Omental fat pad (tissue), 4 donors: ENCODE measurements around the gene MRPS9. TPM values are rescaled to one million over a fixed set of nuclear protein-coding genes. Genes with fewer than 3 reads are reported as not detected.

ENCODE experiments used
- ATAC-seq: fragments of 150-250 bp; one replicate; pipeline ENCODE4 v1.9.1; 2016; ENCODE audit warnings: mild to moderate bottlenecking, moderate library complexity; ENCODE audit not compliant: low FRiP score
- DNase-seq: peaks from one replicate; pipeline ENCODE4 v3.0.0-alpha.2; 2019; ENCODE audit warnings: low spot score
- CTCF ChIP-seq, 3 donors: fragments of 450-650 bp; IDR thresholded peaks; one replicate each; pipeline ENCODE4 v1.5.1; 2016 to 2017; ENCODE audit warnings: antibody characterized with exemption in 3 of 3, mild to moderate bottlenecking in 3 of 3, moderate library complexity in 2 of 3
- total RNA-seq, 4 donors: library from RNA; depleted of rRNA; stranded (reverse); fragments of >200 nt; gene quantifications; one replicate each; pipeline ENCODE4 v1.1.0, GENCODE V29; 2016

Gene MRPS9
- total RNA-seq, result 10 to 100 TPM; 10.4 to 13.7 (median 12.7) TPM

- ATAC-seq (peak; percentile 100), DNase-seq (peak; percentile 80)
- TF ChIP-seq CTCF (IDR thresholded peaks at IDR 0.05), result no peak
Measured at GRCh38 chr2:105037572-105038382, at the start of gene MRPS9. MRPS9 (plus strand) TSS chr2:105038069; CDS start chr2:105038093, 24 bp downstream.

DNA sequence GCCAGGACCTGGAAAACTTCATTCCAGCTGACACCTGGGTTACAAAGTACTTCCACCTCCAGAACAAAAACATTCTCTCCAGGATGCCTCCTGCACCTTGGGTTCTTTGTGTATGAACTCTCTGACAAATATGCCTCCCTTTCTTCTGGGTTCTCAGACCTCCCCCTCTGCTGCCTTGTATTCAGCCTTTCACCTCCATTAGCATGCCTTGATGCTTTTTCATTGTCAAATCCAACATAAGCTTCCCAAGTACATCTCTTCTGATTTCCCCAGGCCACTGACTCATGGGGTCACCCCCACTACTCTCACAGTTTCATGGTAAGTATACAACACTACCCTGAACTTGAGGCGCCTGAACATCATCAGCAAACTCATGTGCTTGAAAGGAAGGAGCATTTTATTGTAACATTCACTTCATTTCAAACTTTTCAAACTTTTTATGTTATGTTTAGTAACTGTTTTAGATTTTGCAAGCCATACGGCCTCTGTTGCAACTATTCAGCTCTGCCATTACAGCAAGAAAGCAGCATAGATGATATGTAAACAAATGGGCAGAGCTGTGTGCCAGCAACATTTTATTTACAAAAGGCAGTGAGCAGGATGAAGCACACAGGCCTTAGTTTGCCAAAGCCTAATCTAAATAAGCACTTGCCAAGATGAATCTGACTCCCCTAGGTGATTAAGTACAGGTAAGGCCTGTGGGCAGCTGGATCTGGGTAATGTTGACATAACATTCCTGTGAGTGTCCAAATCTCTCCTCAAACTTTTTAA is 32.5 kb upstream of the MRPS9 start:
- DNase-seq (no peak), ATAC-seq (peak; percentile 41)
- no peak for TF ChIP-seq CTCF (IDR thresholded peaks at IDR 0.05)

DNA sequence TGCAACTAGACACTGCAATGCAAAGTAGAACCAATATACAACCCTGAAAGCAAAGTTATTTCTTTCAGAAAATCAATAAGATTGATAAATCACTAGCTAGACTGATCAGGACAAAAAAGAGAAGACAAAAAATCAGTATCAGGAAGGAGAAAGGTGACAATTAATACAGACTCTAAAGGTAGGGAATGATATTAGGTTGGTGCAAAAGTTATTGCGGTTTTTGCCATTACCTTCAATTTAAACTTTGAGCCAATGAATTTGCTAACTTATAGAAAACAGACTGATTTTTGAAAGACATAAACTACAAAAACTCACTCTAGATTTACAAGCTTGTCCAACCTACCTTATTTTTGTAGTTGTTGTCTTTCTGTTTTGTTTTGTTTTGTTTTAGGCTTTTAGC is 30.5 kb upstream of the MRPS9 start:
- no peak for TF ChIP-seq CTCF (IDR thresholded peaks at IDR 0.05)
- DNase-seq, result no peak
- ATAC-seq, result no peak

DNA sequence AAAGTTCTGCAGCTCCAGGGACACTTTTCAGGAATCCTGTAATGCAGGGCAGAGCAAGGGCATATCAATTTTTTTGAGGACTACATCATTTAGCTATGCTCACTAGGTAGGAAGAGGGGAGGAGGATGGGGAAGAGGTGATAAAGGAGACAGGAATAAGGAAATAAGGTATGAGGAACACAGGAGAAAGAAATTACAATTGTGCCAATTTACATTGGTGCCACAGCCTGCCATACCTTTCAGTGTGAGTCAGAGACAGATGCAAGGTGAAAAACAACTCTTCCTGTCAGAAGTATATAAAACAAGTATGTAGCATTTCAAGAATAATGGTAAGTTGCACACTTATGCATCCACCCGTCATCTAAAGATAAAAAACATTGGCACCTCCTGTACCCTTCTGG is 5.4 kb upstream of the MRPS9 start:
- no peak for ATAC-seq
- DNase-seq, result no peak
- no peak for TF ChIP-seq CTCF (IDR thresholded peaks at IDR 0.05)

GRCh38 chr2:105034170-105034569 is 3.7 kb upstream of the MRPS9 start:
- DNase-seq, result no peak
- no peak for ATAC-seq
- TF ChIP-seq CTCF (IDR thresholded peaks at IDR 0.05), result no peak

- no peak for TF ChIP-seq CTCF (IDR thresholded peaks at IDR 0.05)
- no peak for ATAC-seq
Measured at GRCh38 chr2:105038383-105039061, 653 bp downstream of the MRPS9 start.

More at GRCh38 chr2:105038383-105039061, 653 bp downstream of the MRPS9 start:
- no peak for DNase-seq
